PC-9 (cell line): ENCODE data around the gene TSC22D3. TPM values are rescaled to one million over a fixed set of nuclear protein-coding genes. Genes with fewer than 3 reads are reported as not detected.
"Not testable (repeated sequence)": the region's sequence is repeated elsewhere in the genome, so short reads cannot be mapped to it uniquely, and the experiment has no call there.

Source experiments
- BruUV-seq: library from RNA; stranded (reverse); fragments of 400-500 nt; replicated peaks from 2 replicates; lab custom pipeline; 2021; lab: Mats Ljungman, UMichigan
- CTCF ChIA-PET: fragments of 300-600 bp; sonication (Branson Sonifier 250); formaldehyde crosslinking; loops from one replicate; lab custom pipeline; 2022; ENCODE audit warnings: antibody characterized with exemption; lab: Charles Lee
- POLR2A ChIA-PET: fragments of 300-600 bp; sonication (Branson Sonifier 250); formaldehyde crosslinking; loops from one replicate; lab custom pipeline; 2022; ENCODE audit warnings: antibody characterized with exemption; ENCODE audit not compliant: unreplicated experiment; lab: Charles Lee
- DNase-seq, 2 experiments: peaks; one replicate each; pipeline versions ENCODE4 v3.0.0 to v3.0.0-alpha.2; 2015 to 2022; ENCODE audit warnings: mixed read lengths in 1 of 2
- H2AFZ ChIP-seq: fragments of 200-600 bp; sonication (generic); 2 replicates; pipeline ENCODE4 v1.8.1; 2017; ENCODE audit warnings: antibody characterized with exemption
- H3F3A ChIP-seq: fragments of 200-600 bp; sonication (generic); 2 replicates; pipeline ENCODE4 v1.8.1; 2017; ENCODE audit warnings: antibody characterized with exemption, mild to moderate bottlenecking, low read depth; ENCODE audit not compliant: insufficient read depth
- H3K27ac ChIP-seq: fragments of 200-600 bp; sonication (generic); 2 replicates; pipeline ENCODE4 v1.6.1; 2016; ENCODE audit warnings: mixed run types
- H3K27me3 ChIP-seq: fragments of 200-600 bp; sonication (generic); 2 replicates; pipeline ENCODE4 v1.6.1; 2016; ENCODE audit warnings: low read depth, mixed run types; ENCODE audit not compliant: insufficient read depth
- H3K36me3 ChIP-seq: fragments of 200-600 bp; sonication (generic); 2 replicates; pipeline ENCODE4 v1.6.1; 2016; ENCODE audit warnings: low read depth, mixed run types
- H3K4me1 ChIP-seq: fragments of 200-600 bp; sonication (generic); replicated peaks from 2 replicates; pipeline ENCODE4 v1.6.1; 2016; ENCODE audit warnings: mixed run types; ENCODE audit not compliant: insufficient read depth
- H3K4me2 ChIP-seq: fragments of 200-600 bp; sonication (generic); 2 replicates; pipeline ENCODE4 v1.6.1; 2017; ENCODE audit warnings: mixed run types
- H3K4me3 ChIP-seq: fragments of 200-600 bp; sonication (generic); 2 replicates; pipeline ENCODE4 v1.6.1; 2016; ENCODE audit warnings: mixed run types
- H3K79me2 ChIP-seq: fragments of 200-600 bp; sonication (generic); 2 replicates; pipeline ENCODE4 v1.6.1; 2017; ENCODE audit warnings: low read depth, mixed run types
- H3K9me2 ChIP-seq: fragments of 200-600 bp; sonication (generic); 2 replicates; pipeline ENCODE4 v1.8.1; 2017; ENCODE audit warnings: mild to moderate bottlenecking; ENCODE audit not compliant: insufficient read depth
- H3K9me3 ChIP-seq: fragments of 200-600 bp; sonication (generic); 2 replicates; pipeline ENCODE4 v1.8.1; 2016; ENCODE audit warnings: low read depth; ENCODE audit not compliant: insufficient read depth
- H4K20me1 ChIP-seq: fragments of 200-600 bp; sonication (generic); 2 replicates; pipeline ENCODE4 v1.8.1; 2017; ENCODE audit not compliant: insufficient read depth
- EZH2 ChIP-seq: fragments of 200-600 bp; sonication (generic); IDR thresholded peaks from 2 replicates; pipeline ENCODE4 v1.8.0; 2017; ENCODE audit warnings: antibody characterized with exemption, low read depth
- intact Hi-C: fragments of 100-400 bp; cut with micrococcal nuclease; formaldehyde crosslinking; loops from one replicate; pipeline ENCODE4 v1.10.0; 2022; ENCODE audit not compliant: unreplicated experiment
- total RNA-seq: library from RNA; stranded (reverse); gene quantifications from 2 replicates; pipeline ENCODE4 v1.2.3, GENCODE V29; 2021
- TF ChIP-seq, protein P1 (sequence below): fragments of 200-600 bp; sonication (generic); conservative IDR thresholded peaks from 2 replicates; pipeline ENCODE4 v1.6.1; 2017; ENCODE audit warnings: mixed run types, antibody characterized with exemption, mild to moderate bottlenecking, moderate library complexity

TSC22D3 gene
- total RNA-seq, 1 experiment from 2014 or later: 43.9 TPM

DNA sequence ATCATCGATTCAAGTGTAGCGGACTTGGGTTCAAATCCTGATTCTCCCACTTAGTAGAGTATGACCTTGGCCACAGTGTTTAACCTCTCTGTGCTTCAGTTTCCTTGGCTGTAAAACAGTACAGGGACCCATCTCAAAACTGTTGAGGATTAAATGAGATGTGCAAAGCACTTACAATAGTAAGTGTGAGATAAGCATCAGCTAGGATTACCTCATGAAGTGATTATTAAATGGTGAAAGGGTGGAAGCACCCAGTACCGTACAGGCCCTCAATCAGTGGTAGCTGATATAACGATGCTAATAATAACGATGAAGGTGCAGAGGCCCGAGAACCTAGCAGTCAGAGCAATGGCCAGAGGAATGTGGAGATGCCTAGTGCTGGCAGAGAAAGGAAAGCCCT lies 102.2 kb downstream of the TSC22D3 start:
- CTCF ChIA-PET: interaction anchor here (0.7 to 2.9 kb wide), 11 partner anchors 13 to 945 kb away, joined by 3 to 21 read pairs (median 5); partner anchors contain the start of genes ATG4A, NCBP2L, PSMD10 and TSC22D3
- H3F3A ChIP-seq: peaks cover 25% of the 10 kb centered on the region
- H3K27ac ChIP-seq: no peak overlapping the region
- peaks cover 19% of the 10 kb centered on the region for H3K79me2 ChIP-seq
- no peaks in the 10 kb centered on the region for H3K9me3 ChIP-seq
- no peak overlapping the region for H2AFZ ChIP-seq
- DNase-seq: peak in 1 of 2 experiments; percentile 28
- no peaks in the 10 kb centered on the region for H3K27me3 ChIP-seq
- TF ChIP-seq EZH2: no peak
- TF ChIP-seq, protein P1, sequence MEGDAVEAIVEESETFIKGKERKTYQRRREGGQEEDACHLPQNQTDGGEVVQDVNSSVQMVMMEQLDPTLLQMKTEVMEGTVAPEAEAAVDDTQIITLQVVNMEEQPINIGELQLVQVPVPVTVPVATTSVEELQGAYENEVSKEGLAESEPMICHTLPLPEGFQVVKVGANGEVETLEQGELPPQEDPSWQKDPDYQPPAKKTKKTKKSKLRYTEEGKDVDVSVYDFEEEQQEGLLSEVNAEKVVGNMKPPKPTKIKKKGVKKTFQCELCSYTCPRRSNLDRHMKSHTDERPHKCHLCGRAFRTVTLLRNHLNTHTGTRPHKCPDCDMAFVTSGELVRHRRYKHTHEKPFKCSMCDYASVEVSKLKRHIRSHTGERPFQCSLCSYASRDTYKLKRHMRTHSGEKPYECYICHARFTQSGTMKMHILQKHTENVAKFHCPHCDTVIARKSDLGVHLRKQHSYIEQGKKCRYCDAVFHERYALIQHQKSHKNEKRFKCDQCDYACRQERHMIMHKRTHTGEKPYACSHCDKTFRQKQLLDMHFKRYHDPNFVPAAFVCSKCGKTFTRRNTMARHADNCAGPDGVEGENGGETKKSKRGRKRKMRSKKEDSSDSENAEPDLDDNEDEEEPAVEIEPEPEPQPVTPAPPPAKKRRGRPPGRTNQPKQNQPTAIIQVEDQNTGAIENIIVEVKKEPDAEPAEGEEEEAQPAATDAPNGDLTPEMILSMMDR: no peak
- H3K36me3 ChIP-seq: no peaks in the 10 kb centered on the region
- intact Hi-C loops: loop anchor here (1.0 kb wide), 2 partner anchors 44 to 102 kb away; partner anchors contain the start of gene TSC22D3
- no TSS peak for BruUV-seq
- H4K20me1 ChIP-seq: no peaks in the 10 kb centered on the region
- POLR2A ChIA-PET: interaction anchor here (0.7 to 1.0 kb wide), 2 partner anchors 19 to 43 kb away, joined by 6 to 19 read pairs; no protein-coding TSS in a partner anchor
- peak overlapping the region; percentile 63 for H3K4me2 ChIP-seq
- no peak overlapping the region; the same call in 1 of the 2 replicates for H3K4me3 ChIP-seq
- H3K9me2 ChIP-seq: no peaks in the 10 kb centered on the region
- H3K4me1 ChIP-seq: peaks cover 49% of the 10 kb centered on the region

- Histone ChIP-seq H3K27ac (no peak overlapping the region), H3K79me2 (peaks cover 19% of the 10 kb centered on the region), H3K9me2 (no peaks in the 10 kb centered on the region), H3F3A (peaks cover 25% of the 10 kb centered on the region), H3K36me3 (no peaks in the 10 kb centered on the region), H3K9me3 (no peaks in the 10 kb centered on the region), H4K20me1 (no peaks in the 10 kb centered on the region), H2AFZ (no peak overlapping the region), H3K4me3 (no peak overlapping the region; the same call in 1 of the 2 replicates), H3K4me2 (peak overlapping the region; percentile 63), H3K27me3 (no peaks in the 10 kb centered on the region), H3K4me1 (peaks cover 49% of the 10 kb centered on the region)
- POLR2A ChIA-PET: interaction anchor here (0.7 kb wide), 1 partner anchor 18 kb away, joined by 19 read pairs; no protein-coding TSS in a partner anchor
- intact Hi-C loops: loop anchor here (1.0 kb wide), 2 partner anchors 44 to 102 kb away; partner anchors contain the start of gene TSC22D3
- DNase-seq: peak; percentile 56 to 70
- no TSS peak for BruUV-seq
- TF ChIP-seq, protein P1: peak; percentile 82
- TF ChIP-seq EZH2: no peak
- CTCF ChIA-PET: interaction anchor here (0.6 to 2.9 kb wide), 15 partner anchors 12 to 945 kb away, joined by 3 to 21 read pairs (median 4); partner anchors contain the start of genes ATG4A, NCBP2L, PSMD10 and TSC22D3
Measured at GRCh38 chrX:107672955-107673378, 102.6 kb downstream of the TSC22D3 start.

- H2AFZ ChIP-seq, DNase-seq, POLR2A ChIA-PET, BruUV-seq, H3K27me3 ChIP-seq, H3K4me2 ChIP-seq, H3K4me3 ChIP-seq, H3K27ac ChIP-seq, H3K9me3 ChIP-seq, CTCF ChIA-PET, intact Hi-C loops, H3K36me3 ChIP-seq, H3K9me2 ChIP-seq, H4K20me1 ChIP-seq: not testable (repeated sequence)
- peaks cover 19% of the 10 kb centered on the region for H3K79me2 ChIP-seq
- peaks cover 40% of the 10 kb centered on the region for H3K4me1 ChIP-seq
- peaks cover 11% of the 10 kb centered on the region for H3F3A ChIP-seq
Measured at GRCh38 chrX:107671256-107671655, 104.3 kb downstream of the TSC22D3 start.
